HK-2 (cell line): ENCODE data around the gene RAB3IL1.

ENCODE experiments used
- DNase-seq: peaks from one replicate; pipeline ENCODE4 v3.0.0-alpha.2; 2018; ENCODE audit not compliant: unreplicated experiment

RAB3IL1 gene

DNA sequence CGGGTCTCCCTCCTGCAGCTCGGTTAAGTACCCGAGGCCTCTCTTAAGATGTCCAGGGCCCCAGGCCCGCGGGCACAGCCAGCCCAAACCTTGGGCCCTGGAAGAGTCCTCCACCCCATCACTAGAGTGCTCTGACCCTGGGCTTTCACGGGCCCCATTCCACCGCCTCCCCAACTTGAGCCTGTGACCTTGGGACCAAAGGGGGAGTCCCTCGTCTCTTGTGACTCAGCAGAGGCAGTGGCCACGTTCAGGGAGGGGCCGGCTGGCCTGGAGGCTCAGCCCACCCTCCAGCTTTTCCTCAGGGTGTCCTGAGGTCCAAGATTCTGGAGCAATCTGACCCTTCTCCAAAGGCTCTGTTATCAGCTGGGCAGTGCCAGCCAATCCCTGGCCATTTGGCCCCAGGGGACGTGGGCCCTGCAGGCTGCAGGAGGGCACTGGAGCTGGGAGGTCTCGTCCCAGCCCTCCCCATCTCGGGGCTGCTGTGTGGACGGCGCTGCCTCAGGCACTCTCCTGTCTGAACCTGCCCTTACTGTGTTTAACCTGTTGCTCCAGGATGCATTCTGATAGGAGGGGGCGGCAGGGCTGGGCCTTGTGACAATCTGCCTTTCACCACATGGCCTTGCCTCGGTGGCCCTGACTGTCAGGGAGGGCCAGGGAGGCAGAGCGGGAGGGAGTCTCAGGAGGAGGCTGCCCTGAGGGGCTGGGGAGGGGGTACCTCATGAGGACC lies 51.0 kb downstream of the RAB3IL1 start:
- DNase-seq: no peak

DNA sequence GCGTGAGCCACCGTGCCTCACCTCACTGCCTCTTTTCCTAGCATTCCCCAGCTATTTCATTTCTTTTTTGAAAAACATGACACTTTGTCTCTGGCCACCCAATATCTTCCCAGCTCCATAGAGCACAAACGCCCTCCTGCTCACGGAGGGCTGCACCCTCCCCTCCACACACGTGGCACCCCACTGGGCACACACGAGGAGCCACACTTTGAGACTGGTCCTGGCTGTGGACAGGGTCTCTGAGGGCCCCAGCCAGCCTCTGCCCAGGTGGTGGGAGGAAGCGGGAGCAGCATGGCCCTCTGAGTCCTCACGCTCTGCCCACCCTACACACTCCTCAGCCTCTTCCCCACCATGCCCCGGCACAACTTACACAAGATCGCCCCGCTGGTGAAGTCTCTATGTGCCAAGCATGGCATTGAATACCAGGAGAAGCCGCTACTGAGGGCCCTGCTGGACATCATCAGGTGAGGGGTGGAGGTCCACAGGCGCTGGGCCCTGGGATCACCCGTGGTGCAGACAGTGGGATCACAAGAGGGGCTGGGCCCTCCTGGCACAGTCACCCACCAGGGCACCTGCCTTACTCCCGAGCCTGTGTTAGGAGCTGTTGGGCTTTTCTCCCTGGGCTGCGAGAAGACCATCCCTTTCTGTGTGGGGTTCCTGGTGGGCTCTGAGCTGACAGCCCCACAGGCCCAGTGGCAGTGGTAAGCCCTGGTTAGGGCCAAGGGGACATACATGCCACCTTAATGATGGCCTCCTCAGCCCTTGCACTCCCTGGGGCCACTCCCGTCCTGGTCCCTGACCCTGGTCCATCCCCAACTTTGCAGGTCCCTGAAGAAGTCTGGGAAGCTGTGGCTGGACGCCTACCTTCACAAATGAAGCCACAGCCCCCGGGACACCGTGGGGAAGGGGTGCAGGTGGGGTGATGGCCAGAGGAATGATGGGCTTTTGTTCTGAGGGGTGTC lies 52.3 kb downstream of the RAB3IL1 start:
- DNase-seq: no peak

DNA sequence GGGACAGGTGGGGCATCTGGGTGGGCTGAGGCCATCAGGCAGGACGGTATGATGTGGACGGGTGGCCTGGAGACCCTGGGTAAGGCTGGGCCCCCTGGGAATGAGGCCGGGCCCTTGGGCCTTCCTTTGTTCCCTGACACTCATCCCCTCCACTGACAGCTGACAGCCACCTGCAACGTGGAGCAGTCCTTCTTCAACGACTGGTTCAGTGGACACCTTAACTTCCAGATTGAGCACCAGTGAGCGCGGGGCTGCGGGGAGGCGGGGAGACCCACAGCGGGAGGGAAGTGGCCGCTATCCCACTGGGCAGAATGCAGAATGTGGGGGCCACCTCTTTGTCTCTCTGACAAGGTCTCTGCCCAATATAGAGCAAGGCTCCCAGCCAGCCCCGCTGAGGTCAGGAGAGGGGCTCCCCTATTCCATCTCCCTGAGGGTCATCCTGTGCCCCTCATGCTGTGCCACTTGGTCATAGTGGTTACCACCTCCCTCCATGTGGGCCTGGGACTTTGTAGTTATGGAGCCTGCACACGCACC lies 53.8 kb downstream of the RAB3IL1 start:
- no peak for DNase-seq

DNA sequence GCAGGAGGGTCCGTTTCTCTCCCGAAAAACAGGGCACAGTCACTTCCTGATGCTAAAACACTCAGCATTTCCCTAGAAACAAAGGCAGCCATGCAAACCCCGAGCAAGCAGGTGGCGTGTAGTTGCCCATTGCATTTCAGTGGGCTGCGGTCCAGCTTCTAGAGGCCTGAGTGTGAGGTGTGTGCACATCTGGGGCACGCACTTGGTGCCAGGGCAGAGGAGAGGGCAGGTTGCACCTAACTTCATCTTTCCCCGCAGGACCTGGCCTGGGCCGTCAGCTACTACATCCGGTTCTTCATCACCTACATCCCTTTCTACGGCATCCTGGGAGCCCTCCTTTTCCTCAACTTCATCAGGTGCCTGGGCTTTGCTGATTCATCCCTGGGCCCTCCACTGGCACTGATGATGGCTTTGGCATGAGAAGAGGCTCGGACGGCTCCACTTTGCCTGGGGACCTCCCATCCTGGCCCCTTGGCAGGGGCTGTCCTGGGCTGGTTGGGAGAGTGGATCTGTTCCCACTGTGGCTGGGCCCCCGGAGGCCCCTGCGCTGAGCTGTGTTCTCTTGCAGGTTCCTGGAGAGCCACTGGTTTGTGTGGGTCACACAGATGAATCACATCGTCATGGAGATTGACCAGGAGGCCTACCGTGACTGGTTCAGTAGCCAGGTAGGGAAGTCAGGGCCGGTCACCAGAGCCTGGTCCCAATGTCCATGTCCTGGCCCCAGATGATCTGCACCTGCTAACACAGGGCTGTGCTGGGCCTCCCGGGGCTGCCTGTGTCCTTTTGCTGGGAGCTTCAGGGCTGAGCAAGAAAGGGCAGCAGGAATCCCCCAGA lies 54.4 kb downstream of the RAB3IL1 start:
- DNase-seq: peak; percentile 19

DNA sequence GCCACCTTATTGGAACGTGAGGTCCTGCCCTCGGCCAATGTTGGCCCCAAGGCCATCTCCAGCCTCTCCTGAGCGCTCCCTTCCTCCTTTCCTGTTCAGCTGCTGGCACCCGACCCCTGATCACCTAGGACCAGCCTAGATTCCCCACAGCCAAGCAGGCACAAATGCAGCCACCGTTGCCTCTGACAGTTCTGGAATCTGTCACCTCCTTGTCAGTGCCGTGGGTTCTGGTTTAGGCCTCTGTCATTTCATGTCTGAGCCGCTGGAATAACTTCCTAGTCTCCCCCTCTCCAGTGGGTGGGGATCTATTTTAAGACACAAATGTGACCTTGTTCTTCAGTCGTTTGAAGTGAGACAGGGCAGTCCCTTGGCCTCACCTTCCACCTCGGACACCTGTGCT lies 55.7 kb downstream of the RAB3IL1 start:
- DNase-seq: no peak

DNA sequence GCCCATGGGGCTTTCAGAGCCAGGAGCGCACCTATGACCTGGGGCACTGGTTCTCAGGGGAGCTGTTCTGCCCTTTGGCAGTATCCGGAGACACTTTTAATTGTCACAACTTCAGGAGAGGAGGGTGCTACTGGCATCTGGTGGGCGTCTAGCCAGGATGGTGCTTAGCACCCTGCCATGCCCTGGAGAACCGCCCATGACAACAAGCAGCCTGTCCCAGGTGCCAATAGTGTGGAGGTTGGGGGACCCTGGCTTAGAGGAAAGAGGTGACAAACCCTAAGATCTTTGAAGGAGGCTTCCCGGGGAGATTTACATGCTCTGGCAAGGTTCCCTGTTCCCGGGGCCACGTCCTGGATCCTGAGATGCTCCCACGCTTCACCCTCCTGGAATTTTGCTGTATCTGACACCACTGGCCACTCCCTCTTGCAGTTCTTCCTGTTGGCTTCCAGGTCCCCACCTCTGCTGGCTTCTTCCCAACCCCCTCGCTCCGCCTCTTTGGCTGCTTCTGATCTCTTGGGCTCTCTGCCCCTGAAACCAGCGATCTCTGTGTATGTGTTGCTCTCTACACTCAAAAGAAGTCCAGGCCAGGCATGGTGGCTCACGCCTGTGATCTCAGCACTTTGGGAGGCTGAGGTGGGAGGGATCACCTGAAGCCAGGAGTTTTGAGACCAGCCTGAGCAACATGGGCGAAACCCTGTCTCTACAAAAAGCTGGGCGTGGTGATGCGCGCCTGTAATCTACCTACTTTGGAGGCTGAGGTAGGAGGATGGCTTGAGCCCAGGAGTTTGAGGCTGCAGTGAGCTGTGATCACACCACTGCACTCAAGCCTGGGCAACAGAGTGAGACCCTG lies 57.1 kb downstream of the RAB3IL1 start:
- DNase-seq: no peak

DNA sequence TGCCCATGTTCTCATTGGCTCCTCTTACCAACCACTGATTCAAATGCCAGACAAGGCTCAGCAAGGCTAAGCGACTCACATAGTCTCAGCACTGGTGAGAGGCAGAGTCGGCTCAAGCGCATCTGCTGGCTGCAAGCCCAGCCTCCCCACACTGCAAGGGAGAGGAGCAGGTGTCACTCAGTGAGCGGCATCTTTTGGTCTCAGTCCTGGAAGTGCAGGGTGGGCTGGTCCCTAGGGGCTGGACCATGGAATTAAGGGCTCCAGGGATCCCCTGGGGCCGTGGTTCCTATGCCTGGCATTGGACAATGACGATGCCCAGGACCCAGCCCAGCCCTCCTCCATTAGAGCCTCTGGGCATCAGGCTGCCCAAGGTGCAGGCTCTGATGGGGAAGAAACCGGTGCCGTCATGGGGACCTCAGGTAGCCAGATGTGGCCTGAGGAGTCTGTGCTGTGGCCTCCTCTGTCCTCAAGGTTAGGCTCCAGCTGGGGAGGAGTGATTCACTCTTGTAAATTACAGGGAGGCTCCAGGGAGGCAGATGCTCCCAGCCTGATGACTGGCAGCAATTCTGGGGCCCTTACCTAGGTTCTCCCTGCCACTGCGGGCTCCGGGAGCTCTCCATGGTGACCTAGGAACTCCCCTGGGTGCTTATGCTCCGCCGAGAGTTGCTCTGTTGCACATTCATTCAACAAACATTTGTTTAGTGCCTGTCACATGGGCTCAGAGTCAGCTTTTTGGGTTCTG lies 61.3 kb downstream of the RAB3IL1 start:
- no peak for DNase-seq

DNA sequence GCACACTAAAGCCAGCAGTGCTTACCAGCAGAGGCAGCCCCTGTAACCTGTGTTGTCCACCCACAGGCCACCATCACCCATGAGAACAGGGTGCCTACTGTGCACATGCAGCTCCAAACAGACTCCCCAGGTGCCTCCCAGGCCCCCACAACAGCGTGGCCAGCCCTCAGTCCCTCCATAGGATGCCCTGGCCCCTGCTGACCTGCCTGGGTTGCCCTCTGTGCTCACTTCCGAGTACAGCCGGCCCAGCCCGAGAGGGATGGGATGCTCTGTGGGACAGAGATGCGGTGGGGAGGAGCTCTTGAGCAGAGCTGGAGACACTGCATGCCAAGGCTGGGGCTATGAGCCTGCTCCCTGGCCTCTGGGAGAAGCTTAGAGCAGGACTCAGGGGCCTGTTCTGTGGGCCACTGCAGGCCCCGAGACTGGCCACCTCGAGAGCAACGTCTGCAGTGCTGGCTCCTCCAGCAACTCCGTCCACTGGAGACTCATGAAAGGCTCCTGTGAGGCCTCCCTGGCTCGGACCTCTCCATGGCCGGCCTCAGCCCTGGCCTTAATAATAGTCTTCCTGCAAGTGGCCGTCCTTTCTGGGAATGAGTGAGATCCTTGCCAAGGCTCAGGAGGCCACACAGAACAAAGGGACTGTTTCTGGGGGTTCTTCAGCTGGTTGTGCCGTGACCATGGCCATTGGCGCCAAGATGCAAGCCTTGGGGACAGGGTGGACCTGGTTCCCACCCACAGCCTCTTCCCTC lies 62.2 kb downstream of the RAB3IL1 start:
- no peak for DNase-seq

DNA sequence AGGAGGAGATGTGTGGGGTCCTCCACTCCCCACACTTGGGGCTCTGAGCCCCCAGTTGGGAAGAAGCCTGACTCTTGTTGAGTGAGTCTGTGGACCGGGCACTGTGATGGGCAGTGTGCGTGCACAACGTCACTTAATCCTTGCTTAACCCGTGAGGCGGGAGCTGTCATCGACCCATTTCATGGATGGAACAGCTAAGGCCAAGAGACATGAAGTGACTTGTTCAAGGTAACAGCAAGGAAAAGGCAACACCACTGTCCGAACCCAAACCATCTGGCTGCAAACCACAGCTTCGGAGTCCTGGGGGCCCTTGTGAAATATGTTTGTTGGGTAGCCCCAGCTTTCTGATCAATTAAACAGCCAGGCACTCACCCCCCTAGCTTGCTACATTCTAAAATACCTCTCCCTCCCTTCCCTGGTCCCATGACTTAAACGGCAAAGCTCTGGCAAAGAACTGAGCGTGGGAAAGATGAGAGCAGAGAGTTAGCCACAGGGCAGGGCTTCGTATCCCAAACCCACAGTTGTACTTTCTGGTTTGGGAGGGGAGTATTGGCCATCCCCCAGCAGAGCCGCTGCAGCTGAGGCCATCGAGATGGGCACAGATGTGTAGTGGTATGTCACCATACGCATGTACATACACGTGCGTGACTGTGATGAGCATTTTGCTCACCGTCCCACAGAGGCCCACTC lies 63.0 kb downstream of the RAB3IL1 start:
- no peak for DNase-seq

DNA sequence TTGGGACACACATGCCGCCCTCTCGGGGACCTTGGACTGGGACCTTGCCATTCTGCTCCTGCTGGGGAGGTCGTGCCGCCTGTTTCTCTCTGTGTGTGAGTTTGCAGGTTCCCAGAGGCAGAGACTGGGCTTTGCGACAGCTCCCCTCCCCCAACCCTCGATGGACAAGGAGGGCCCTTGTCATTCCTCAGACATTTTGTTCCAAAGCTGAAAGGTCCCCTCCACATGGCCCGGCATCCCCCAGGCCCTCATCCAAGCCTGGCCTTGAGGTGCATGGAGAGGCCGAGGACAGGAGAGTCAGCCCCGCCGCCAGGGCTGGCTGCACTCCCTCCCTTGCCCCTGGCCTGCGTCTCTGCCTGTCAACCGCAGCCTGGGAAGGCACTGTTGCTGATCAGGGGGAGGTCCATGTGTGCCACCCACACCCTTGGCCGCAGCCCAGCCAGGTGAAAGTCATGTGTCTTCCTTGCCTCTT lies 63.6 kb downstream of the RAB3IL1 start:
- DNase-seq: no peak

DNA sequence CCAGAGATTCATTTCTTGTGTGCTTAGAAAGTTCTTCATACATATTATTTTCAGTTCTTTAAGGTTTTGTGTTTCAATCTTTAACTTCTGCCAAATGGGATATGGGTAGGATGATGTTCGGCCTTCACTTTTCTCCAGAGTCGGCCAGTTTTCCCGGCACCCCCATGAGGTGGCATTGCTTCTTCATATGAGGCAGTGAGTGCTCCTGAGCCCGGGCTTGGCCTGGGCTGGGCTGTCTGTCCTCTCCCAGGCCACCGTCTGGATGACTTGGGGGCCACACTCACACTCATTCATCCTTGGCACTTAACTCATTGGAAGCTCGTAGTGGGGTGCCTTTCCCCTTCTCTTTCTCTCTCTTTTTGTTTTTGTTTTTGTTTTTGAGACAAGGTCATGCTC lies 65.5 kb downstream of the RAB3IL1 start:
- DNase-seq: no peak

DNA sequence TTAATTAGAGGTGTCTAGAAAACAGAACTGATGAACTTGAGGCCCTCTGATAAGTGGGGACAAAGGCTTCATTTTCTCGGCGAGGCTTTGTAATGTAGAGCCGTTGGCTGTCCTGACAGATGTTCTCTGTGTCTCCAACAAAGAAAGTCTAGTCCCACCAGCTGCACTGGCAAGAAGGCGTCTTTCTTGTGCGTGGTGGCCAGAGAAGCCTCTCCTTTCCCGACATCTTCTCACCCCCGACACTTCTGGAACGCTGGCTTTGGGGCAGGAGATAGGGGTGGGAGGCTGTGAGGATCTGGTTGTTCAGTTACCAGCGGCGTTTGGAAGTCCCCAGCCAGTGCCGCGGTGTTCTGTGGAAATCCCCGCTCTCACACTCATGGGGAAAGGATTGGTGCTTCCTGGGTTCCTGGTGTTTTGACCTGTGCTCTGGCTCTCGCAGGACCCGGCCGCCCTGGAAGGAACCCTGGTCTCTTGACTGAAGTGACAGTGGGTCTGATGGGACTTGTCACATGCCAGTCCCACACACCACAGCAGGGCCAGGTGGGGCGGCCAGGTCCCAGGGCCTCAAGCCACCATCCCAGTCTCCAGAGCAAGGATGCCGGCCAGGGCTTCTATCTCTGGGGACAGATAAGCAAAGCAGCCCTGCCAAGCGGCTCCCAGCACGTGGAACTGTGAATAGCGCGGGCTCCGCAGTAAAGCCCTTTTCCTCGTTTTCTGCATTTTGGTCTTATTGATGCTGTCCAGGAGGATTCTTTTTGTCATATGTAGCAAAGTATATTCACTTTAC lies 66.1 kb downstream of the RAB3IL1 start:
- no peak for DNase-seq

DNA sequence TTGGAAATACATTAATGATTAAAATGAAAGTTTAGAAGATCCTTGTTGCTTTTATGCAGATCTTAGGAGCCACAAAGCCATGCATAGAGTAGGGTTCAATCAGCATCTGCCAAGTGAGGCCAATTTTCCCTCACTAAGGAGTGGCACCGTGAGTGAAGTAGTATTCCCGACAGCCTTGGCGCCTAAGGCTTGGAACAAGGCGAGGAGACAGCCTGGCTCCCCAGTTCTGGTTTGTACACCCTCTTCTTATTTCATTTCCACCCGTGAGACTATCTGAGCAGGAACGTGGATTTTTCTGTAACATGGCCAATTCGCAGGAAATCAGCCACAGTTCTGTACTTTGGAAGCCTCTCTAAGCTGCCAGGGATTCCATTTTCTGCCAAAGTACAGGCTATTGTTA lies 66.7 kb downstream of the RAB3IL1 start:
- no peak for DNase-seq

DNA sequence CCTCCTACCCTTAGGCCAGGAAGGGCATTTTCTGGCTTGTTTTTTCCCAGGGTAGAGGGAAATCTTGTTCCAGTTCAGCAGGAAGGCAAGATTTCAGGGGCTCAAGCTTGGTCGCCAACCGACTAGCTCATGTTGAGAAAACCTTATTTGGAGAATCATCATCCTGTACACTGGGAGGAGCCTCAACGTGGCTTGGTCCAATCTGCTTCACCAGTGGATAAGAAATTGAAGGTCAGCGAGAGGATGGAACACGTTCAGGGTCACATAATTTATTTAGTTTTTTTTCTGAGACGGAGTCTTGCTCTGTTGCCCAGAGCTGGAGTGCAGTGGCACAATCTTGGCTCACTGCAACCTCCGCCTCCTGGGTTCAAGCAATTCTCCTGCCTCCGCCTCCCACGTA lies 68.7 kb downstream of the RAB3IL1 start:
- DNase-seq: no peak

DNA sequence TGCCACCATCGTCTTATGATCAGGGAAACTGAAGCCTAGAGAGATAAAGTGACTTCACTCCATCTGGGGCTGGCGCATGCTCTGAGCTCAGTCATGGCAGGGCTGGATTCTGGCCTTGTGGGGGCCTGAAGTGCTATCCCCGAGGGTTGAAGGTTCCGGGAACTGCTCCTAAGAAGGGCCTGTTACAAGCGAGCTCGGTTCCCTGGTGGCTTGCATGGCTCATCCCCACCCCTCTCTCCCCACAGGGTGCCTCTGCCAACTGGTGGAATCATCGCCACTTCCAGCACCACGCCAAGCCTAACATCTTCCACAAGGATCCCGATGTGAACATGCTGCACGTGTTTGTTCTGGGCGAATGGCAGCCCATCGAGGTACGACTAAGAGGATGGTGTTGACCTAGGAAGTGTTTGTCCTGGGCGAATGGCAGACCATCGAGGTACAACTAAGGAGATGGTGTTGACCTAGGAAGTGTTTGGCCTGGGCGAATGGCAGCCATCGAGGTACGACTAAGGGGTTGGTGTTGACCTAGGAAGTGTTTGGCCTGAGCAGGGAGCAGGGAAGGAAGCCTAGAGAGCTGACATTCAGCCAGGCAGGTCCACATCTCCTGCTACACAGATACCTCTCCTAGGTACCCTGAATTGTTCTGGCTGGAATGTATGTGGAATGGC lies 69.3 kb downstream of the RAB3IL1 start:
- no peak for DNase-seq
